ENCODE results near the gene ELF3. TPM values are rescaled to one million over a fixed set of nuclear protein-coding genes. Genes with fewer than 3 reads are reported as not detected.
"Not testable (repeated sequence)": the region's sequence is repeated elsewhere in the genome, so short reads cannot be mapped to it uniquely, and the experiment has no call there.

The ELF3 gene
- total RNA-seq (27.7 and 28.7 TPM in 2 replicates), polyA plus RNA-seq (22.6 and 35.2 TPM in 2 replicates)

DNA sequence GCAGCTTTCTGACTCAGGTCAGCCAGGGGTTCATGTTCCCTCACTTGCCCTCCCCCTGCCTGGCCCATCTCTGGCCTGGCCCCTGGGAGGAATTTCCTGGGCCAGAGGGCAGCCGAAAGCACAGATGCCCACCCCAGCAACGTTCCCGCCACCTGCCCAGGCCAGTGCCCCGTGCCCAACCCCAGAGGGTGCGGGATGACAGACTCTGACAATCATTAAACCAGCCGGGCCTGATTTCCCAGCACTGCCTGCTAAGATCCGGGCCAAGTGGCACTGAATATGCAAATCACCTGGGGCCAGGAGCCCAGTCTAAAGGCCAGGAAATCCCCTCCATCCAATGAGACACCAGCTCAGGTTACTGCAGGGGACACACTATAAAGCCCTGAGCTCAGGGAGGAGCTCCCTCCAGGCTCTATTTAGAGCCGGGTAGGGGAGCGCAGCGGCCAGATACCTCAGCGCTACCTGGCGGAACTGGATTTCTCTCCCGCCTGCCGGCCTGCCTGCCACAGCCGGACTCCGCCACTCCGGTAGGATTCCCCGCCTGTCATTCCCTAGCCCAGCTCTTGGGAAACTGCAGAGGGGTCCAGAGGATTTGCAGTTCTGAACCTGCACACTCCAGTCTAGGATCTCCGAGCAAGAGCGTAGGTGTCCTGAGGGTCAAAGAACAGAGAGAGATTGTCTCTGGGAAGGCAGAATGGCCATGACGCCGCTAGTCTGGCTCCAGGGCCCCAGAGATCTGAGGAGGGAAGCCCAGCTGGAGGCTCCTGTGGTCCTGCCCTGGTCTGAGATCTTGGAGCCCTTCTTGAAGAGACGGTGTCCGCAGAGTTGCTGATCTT lies at the start of gene ELF3:
Gene ELF3, plus strand, starts transcription at position 408 of the 836 bp plus-strand sequence. CDS start 550 bp downstream, outside the sequence.
- TF ChIP-seq, protein P1, sequence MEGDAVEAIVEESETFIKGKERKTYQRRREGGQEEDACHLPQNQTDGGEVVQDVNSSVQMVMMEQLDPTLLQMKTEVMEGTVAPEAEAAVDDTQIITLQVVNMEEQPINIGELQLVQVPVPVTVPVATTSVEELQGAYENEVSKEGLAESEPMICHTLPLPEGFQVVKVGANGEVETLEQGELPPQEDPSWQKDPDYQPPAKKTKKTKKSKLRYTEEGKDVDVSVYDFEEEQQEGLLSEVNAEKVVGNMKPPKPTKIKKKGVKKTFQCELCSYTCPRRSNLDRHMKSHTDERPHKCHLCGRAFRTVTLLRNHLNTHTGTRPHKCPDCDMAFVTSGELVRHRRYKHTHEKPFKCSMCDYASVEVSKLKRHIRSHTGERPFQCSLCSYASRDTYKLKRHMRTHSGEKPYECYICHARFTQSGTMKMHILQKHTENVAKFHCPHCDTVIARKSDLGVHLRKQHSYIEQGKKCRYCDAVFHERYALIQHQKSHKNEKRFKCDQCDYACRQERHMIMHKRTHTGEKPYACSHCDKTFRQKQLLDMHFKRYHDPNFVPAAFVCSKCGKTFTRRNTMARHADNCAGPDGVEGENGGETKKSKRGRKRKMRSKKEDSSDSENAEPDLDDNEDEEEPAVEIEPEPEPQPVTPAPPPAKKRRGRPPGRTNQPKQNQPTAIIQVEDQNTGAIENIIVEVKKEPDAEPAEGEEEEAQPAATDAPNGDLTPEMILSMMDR (IDR thresholded peaks at IDR 0.05; ENCODE audit: low read depth, low read length): no peak
- Histone ChIP-seq H3K27me3 (no peaks in the 10 kb centered on the region), H3K9me3 (ENCODE audit: low read depth) (no peaks in the 10 kb centered on the region), H3K4me3 (peak within 1 kb of the TSS; percentile 49), H3K36me3 (peaks cover 8% of the 10 kb centered on the region), H3K4me1 (ENCODE audit: low read depth) (peaks cover 30% of the 10 kb centered on the region), H3K27ac (peak within 1 kb of the TSS; percentile 92)
- DNase-seq (ENCODE audit: low read depth in 1 of 2, low spot score in 1 of 2): peak in 1 of 2 donors; percentile 95

GRCh38 chr1:201962382-201962781 lies 48.0 kb upstream of the ELF3 start:
- not testable (repeated sequence) for H3K27ac ChIP-seq; H3K27me3 ChIP-seq; H3K9me3 ChIP-seq (ENCODE audit: low read depth); H3K4me3 ChIP-seq; H3K4me1 ChIP-seq (ENCODE audit: low read depth); DNase-seq (ENCODE audit: low read depth in 1 of 2, low spot score in 1 of 2)
- peaks cover 66% of the 10 kb centered on the region for H3K36me3 ChIP-seq

- no peak overlapping the region for H3K27ac ChIP-seq
- H3K36me3 ChIP-seq: peaks cover 60% of the 10 kb centered on the region
- no peaks in the 10 kb centered on the region for H3K4me1 ChIP-seq (ENCODE audit: low read depth)
- TF ChIP-seq, protein P1 (IDR thresholded peaks at IDR 0.05; ENCODE audit: low read depth, low read length): no peak
- H3K9me3 ChIP-seq (ENCODE audit: low read depth): no peaks in the 10 kb centered on the region
- H3K4me3 ChIP-seq: no peak overlapping the region
- no peak for DNase-seq (ENCODE audit: low read depth in 1 of 2, low spot score in 1 of 2)
- no peaks in the 10 kb centered on the region for H3K27me3 ChIP-seq
These were observed 46.1 kb upstream of the ELF3 start for GRCh38 chr1:201964261-201964660.

DNA sequence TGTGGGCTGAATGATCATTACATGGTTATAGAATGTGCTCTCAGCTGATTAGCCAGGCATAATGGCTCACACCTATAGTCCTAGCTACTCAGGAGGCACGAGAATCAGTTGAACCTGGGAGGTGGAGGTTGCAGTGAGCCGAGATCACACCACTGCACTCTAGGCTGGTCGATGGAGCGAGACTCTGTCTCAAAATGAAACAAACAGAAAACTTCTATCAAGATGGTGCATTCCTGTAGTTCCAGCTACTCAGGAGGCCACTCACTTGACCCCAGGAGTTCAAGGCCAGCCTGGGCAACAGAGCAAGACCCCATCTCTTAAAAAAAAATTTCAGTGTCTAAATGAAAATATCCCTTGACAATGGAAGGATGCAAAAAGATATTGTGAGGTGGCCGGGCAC lies 44.2 kb upstream of the ELF3 start:
- Histone ChIP-seq H3K36me3 (peaks cover 76% of the 10 kb centered on the region), H3K4me1 (ENCODE audit: low read depth) (no peaks in the 10 kb centered on the region), H3K9me3 (ENCODE audit: low read depth) (no peaks in the 10 kb centered on the region), H3K27me3 (no peaks in the 10 kb centered on the region), H3K27ac (no peak overlapping the region), H3K4me3 (no peak overlapping the region)
- no peak for DNase-seq (ENCODE audit: low read depth in 1 of 2, low spot score in 1 of 2)
- TF ChIP-seq, protein P1 (IDR thresholded peaks at IDR 0.05; ENCODE audit: low read depth, low read length): no peak

DNA sequence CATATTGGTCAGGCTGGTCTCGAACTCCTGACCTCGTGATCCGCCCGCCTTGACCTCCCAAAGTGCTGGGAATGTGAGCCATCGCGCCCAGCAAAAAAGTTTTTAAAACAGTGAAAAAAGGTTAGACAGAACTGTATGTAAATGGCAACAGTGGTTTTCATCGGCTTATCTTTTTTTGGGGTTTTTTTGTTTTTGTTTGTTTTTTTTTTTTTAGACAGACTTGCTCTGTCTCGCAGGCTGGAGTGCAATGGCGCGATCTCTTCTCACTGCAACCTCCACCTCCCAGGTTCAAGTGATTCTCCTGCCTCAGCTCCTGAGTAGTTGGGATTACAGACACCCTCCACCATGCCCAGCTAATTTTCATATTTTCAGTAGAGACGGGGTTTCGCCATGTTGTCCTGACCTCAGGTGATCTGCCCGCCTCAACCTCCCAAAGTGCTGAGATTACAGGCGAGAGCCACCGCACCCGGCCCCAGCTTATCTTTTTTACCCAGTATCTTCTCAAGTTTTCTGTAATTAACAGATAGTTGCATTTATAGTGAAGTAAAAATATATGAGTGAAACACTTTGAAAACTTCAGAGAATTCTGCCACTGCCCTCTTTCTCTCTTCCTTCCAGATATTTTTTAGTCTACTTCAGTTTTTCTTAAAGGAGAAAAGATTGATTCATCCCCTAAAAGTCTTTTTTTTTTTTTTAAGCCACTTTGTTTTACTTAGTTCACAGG lies 42.0 kb upstream of the ELF3 start:
- TF ChIP-seq, protein P1 (IDR thresholded peaks at IDR 0.05; ENCODE audit: low read depth, low read length): no peak
- H3K27ac ChIP-seq: no peak overlapping the region
- H3K4me3 ChIP-seq: no peak overlapping the region
- no peaks in the 10 kb centered on the region for H3K27me3 ChIP-seq
- DNase-seq (ENCODE audit: low read depth in 1 of 2, low spot score in 1 of 2): no peak
- H3K36me3 ChIP-seq: peaks cover 57% of the 10 kb centered on the region
- no peaks in the 10 kb centered on the region for H3K9me3 ChIP-seq (ENCODE audit: low read depth)
- no peaks in the 10 kb centered on the region for H3K4me1 ChIP-seq (ENCODE audit: low read depth)
